ENCODE measurements around the gene YBX1. TPM values are rescaled to one million over a fixed set of nuclear protein-coding genes. Genes with fewer than 3 reads are reported as not detected.

The YBX1 gene
- total RNA-seq, 1 donor from 2014 or later: 741 TPM

DNA sequence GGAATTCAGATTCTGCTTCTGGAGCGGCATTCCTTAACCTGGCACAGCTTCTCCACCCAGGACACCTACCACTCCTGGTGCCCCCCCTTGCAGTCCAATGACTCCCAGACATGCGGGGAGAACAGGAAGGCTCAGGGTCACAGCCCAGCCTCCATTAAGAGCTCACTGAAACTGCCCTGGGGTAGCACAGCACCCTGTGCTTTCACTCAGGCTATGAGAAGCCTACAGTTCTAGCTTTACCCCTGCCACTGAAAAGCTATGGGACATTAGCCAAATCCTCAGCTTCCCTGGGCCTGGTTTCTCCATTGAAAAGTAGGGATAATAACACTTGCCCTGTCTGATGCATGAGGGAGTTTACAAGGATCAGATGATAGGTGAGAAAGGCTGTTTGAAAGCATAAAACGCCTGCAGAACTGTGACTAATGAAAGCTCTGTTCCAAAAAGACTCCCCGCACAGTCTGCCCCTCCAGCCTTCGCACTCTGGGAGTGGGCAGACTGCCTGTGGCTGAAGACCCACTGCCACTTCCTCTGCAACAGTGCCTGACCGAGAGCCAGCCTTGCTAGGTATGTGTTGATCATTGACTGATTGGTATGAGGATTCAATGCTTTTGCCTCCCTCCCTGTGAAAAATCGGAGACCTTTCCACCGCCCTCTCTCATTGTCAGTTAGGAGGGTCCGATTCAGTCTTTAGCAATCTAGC, 60.5 kb downstream of the YBX1 start:
- H3K36me3 Mint-ChIP-seq (ENCODE audit: low read depth, unreplicated experiment): peaks cover 17% of the 10 kb centered on the region
- H3K4me1 Mint-ChIP-seq (ENCODE audit: unreplicated experiment): no peaks in the 10 kb centered on the region
- DNase-seq (ENCODE audit: low spot score): no peak
- peaks cover 3% of the 10 kb centered on the region for H3K27me3 Mint-ChIP-seq (ENCODE audit: unreplicated experiment)
- no peak overlapping the region for H3K4me3 Mint-ChIP-seq (ENCODE audit: unreplicated experiment)
- H3K27ac Mint-ChIP-seq (ENCODE audit: unreplicated experiment): no peak overlapping the region
- no peaks in the 10 kb centered on the region for H3K9me3 Mint-ChIP-seq (ENCODE audit: unreplicated experiment)
- TF ChIP-seq, protein P1, sequence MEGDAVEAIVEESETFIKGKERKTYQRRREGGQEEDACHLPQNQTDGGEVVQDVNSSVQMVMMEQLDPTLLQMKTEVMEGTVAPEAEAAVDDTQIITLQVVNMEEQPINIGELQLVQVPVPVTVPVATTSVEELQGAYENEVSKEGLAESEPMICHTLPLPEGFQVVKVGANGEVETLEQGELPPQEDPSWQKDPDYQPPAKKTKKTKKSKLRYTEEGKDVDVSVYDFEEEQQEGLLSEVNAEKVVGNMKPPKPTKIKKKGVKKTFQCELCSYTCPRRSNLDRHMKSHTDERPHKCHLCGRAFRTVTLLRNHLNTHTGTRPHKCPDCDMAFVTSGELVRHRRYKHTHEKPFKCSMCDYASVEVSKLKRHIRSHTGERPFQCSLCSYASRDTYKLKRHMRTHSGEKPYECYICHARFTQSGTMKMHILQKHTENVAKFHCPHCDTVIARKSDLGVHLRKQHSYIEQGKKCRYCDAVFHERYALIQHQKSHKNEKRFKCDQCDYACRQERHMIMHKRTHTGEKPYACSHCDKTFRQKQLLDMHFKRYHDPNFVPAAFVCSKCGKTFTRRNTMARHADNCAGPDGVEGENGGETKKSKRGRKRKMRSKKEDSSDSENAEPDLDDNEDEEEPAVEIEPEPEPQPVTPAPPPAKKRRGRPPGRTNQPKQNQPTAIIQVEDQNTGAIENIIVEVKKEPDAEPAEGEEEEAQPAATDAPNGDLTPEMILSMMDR (IDR thresholded peaks at IDR 0.05; ENCODE audit: unreplicated experiment): no peak

DNA sequence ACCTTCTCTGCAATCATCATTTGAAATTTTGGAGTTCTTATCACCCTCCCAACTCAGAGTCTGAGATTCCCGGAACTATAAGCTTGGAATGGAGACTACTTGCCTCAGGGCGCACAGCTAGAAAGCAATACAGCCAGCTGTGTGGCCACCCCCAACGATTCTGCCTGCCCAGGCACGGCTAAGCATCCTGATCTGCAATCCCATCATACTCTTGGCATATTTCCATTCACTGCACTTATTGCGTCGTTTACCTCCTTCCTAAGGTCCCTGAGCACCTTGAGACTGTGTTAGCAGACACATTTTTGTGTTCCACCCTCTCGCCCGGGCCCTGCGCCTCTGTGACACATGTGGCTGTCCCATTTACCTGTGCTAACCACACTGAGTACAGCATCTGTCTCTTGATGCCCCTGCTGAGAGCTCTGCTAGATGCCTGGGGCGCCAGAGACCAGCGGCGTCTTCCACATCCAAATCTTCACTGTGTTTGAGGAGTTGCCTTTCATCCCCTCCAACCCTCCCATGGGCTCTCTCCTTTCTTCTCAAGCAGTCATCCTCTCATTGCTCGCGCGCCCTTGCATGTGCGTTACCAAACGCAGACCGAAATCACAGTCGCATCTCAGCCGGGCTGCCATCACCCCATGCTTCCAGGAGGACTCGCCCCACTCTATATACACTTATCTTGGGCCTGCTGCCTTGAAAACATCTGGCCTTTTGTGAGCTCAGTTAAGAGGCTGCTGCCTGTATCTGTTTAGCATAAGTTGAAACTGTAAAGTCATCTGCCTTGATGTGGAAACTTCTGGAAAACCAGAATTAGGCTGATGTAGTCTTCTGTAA, 61.3 kb downstream of the YBX1 start:
- no peak for DNase-seq (ENCODE audit: low spot score)
- H3K9me3 Mint-ChIP-seq (ENCODE audit: unreplicated experiment): no peaks in the 10 kb centered on the region
- peaks cover 4% of the 10 kb centered on the region for H3K27me3 Mint-ChIP-seq (ENCODE audit: unreplicated experiment)
- H3K4me1 Mint-ChIP-seq (ENCODE audit: unreplicated experiment): no peaks in the 10 kb centered on the region
- no peak overlapping the region for H3K4me3 Mint-ChIP-seq (ENCODE audit: unreplicated experiment)
- H3K36me3 Mint-ChIP-seq (ENCODE audit: low read depth, unreplicated experiment): peaks cover 23% of the 10 kb centered on the region
- H3K27ac Mint-ChIP-seq (ENCODE audit: unreplicated experiment): no peak overlapping the region
- TF ChIP-seq, protein P1 (IDR thresholded peaks at IDR 0.05; ENCODE audit: unreplicated experiment): no peak

DNA sequence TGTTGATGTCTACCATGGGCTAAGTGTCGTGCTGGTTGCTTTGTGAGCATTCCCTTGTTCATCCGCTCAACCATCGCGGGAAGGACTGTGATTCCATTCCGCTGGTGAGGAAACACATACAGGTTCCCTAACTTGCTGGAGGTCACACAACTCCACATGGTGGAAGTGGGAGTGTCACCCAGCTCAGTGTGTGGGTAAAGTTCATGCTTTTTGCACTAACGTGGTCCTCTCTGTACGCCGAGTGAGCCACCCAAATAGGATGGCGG, 61.9 kb downstream of the YBX1 start:
- TF ChIP-seq, protein P1 (IDR thresholded peaks at IDR 0.05; ENCODE audit: unreplicated experiment): no peak
- Mint-ChIP-seq H3K27ac (ENCODE audit: unreplicated experiment) (no peak overlapping the region), H3K4me1 (ENCODE audit: unreplicated experiment) (no peaks in the 10 kb centered on the region)

DNA sequence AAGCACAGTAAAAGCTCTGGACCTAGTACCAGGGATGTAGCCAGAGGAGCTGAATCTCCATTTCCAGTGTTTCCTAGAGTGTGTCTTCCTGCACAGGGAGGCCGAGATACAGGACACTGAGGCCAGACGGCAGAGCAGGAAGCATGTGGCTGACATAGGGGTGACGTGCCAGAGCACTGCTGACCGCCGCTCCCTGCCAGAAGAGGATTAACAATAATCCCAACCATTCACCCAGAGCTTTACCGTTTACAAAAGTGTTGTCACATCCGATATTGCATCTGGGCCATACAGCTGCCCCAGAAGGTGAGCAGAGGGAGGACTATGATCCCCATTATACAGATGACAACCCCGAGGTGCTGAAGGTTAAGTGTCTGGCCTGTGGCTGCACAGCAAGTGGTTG, 63.6 kb downstream of the YBX1 start:
- Mint-ChIP-seq H3K27me3 (ENCODE audit: unreplicated experiment) (peaks cover 4% of the 10 kb centered on the region), H3K27ac (ENCODE audit: unreplicated experiment) (no peak overlapping the region), H3K4me3 (ENCODE audit: unreplicated experiment) (no peak overlapping the region), H3K4me1 (ENCODE audit: unreplicated experiment) (no peaks in the 10 kb centered on the region), H3K36me3 (ENCODE audit: low read depth, unreplicated experiment) (peaks cover 42% of the 10 kb centered on the region), H3K9me3 (ENCODE audit: unreplicated experiment) (no peaks in the 10 kb centered on the region)
- TF ChIP-seq, protein P1 (IDR thresholded peaks at IDR 0.05; ENCODE audit: unreplicated experiment): no peak
- no peak for DNase-seq (ENCODE audit: low spot score)

More for the DNA sequence above, 61.9 kb downstream of the YBX1 start:
- Mint-ChIP-seq H3K36me3 (ENCODE audit: low read depth, unreplicated experiment) (peaks cover 28% of the 10 kb centered on the region), H3K27me3 (ENCODE audit: unreplicated experiment) (peaks cover 4% of the 10 kb centered on the region), H3K4me3 (ENCODE audit: unreplicated experiment) (no peak overlapping the region), H3K9me3 (ENCODE audit: unreplicated experiment) (no peaks in the 10 kb centered on the region)
- DNase-seq (ENCODE audit: low spot score): no peak

All from endothelial cell (in vitro differentiated cells).